ENCODE results near the gene ACY1.

DNA sequence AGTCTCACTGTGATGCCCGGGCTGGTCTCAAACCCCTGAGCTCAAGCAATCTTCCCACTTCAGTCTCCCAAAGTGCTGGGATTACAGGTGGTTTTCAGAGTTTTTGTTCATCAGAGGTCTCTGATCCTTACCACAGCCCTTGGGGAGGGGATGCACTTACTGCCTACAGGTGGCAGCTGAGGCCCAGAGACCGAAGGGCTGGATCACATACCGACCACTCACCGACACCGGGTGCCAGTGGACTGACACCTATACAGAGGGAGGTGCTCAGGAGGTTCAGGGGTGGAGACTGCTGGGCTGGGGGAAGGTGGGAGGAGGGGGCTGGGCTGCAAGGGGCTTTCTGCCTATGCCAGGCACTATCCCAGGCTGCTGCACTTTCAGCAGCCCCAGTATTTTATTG is 53.5 kb downstream of the ACY1 start:
- TF ChIP-seq, protein P1, sequence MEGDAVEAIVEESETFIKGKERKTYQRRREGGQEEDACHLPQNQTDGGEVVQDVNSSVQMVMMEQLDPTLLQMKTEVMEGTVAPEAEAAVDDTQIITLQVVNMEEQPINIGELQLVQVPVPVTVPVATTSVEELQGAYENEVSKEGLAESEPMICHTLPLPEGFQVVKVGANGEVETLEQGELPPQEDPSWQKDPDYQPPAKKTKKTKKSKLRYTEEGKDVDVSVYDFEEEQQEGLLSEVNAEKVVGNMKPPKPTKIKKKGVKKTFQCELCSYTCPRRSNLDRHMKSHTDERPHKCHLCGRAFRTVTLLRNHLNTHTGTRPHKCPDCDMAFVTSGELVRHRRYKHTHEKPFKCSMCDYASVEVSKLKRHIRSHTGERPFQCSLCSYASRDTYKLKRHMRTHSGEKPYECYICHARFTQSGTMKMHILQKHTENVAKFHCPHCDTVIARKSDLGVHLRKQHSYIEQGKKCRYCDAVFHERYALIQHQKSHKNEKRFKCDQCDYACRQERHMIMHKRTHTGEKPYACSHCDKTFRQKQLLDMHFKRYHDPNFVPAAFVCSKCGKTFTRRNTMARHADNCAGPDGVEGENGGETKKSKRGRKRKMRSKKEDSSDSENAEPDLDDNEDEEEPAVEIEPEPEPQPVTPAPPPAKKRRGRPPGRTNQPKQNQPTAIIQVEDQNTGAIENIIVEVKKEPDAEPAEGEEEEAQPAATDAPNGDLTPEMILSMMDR (IDR thresholded peaks at IDR 0.05; ENCODE audit: low read depth, low read length, missing input control) = no peak
- TF ChIP-seq, protein P2, sequence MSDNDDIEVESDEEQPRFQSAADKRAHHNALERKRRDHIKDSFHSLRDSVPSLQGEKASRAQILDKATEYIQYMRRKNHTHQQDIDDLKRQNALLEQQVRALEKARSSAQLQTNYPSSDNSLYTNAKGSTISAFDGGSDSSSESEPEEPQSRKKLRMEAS (IDR thresholded peaks at IDR 0.05) = no peak
- TF ChIP-seq TAF1 (conservative IDR thresholded peaks at IDR 0.05) (no peak), FOXA1 (IDR thresholded peaks at IDR 0.05) (no peak), HNF4G (IDR thresholded peaks at IDR 0.05) (no peak), YY1 (IDR thresholded peaks at IDR 0.05) (no peak), GABPA (IDR thresholded peaks at IDR 0.05 in 1 of 2, conservative IDR thresholded peaks at IDR 0.05 in 1 of 2) (no peak), JUND (IDR thresholded peaks at IDR 0.05) (no peak), RAD21 (IDR thresholded peaks at IDR 0.05) (no peak), EGR1 (IDR thresholded peaks at IDR 0.05; ENCODE audit: low read depth in 2 of 2) (no peak)
- TF ChIP-seq, protein P3, sequence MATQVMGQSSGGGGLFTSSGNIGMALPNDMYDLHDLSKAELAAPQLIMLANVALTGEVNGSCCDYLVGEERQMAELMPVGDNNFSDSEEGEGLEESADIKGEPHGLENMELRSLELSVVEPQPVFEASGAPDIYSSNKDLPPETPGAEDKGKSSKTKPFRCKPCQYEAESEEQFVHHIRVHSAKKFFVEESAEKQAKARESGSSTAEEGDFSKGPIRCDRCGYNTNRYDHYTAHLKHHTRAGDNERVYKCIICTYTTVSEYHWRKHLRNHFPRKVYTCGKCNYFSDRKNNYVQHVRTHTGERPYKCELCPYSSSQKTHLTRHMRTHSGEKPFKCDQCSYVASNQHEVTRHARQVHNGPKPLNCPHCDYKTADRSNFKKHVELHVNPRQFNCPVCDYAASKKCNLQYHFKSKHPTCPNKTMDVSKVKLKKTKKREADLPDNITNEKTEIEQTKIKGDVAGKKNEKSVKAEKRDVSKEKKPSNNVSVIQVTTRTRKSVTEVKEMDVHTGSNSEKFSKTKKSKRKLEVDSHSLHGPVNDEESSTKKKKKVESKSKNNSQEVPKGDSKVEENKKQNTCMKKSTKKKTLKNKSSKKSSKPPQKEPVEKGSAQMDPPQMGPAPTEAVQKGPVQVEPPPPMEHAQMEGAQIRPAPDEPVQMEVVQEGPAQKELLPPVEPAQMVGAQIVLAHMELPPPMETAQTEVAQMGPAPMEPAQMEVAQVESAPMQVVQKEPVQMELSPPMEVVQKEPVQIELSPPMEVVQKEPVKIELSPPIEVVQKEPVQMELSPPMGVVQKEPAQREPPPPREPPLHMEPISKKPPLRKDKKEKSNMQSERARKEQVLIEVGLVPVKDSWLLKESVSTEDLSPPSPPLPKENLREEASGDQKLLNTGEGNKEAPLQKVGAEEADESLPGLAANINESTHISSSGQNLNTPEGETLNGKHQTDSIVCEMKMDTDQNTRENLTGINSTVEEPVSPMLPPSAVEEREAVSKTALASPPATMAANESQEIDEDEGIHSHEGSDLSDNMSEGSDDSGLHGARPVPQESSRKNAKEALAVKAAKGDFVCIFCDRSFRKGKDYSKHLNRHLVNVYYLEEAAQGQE (IDR thresholded peaks at IDR 0.05) = no peak
